ENCODE results near the gene EP400.

Gene EP400

DNA sequence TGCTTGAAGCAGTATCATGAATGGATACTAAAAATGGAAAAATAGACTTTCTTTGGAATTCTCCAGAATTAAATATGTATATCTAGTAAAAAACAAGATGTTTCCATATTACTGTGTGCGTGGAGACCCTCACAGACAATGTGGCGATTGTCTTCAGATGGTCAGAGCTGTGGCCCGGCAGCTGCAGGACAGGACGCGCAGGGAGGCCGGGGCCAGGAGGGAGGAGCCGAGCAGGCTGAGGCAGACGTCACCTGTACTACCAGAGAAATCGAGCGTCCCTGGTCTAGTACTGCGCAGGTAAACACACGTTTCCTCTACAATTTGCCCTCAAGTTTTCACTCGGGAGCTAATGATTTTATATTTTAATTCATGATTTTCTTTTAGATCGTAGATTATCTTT lies 171.5 kb downstream of the EP400 start:
- in situ Hi-C loops (cut with HindIII; ENCODE audit: low sequenced_read_pairs): no loop called here
- TF ChIP-seq, protein P1, sequence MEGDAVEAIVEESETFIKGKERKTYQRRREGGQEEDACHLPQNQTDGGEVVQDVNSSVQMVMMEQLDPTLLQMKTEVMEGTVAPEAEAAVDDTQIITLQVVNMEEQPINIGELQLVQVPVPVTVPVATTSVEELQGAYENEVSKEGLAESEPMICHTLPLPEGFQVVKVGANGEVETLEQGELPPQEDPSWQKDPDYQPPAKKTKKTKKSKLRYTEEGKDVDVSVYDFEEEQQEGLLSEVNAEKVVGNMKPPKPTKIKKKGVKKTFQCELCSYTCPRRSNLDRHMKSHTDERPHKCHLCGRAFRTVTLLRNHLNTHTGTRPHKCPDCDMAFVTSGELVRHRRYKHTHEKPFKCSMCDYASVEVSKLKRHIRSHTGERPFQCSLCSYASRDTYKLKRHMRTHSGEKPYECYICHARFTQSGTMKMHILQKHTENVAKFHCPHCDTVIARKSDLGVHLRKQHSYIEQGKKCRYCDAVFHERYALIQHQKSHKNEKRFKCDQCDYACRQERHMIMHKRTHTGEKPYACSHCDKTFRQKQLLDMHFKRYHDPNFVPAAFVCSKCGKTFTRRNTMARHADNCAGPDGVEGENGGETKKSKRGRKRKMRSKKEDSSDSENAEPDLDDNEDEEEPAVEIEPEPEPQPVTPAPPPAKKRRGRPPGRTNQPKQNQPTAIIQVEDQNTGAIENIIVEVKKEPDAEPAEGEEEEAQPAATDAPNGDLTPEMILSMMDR (IDR thresholded peaks at IDR 0.05; ENCODE audit: low read depth, low read length): no peak
- DNase-seq (ENCODE audit: low read depth, low spot score): no peak
- H3K4me3 ChIP-seq (ENCODE audit: low read depth, low read length): no peak overlapping the region

DNA sequence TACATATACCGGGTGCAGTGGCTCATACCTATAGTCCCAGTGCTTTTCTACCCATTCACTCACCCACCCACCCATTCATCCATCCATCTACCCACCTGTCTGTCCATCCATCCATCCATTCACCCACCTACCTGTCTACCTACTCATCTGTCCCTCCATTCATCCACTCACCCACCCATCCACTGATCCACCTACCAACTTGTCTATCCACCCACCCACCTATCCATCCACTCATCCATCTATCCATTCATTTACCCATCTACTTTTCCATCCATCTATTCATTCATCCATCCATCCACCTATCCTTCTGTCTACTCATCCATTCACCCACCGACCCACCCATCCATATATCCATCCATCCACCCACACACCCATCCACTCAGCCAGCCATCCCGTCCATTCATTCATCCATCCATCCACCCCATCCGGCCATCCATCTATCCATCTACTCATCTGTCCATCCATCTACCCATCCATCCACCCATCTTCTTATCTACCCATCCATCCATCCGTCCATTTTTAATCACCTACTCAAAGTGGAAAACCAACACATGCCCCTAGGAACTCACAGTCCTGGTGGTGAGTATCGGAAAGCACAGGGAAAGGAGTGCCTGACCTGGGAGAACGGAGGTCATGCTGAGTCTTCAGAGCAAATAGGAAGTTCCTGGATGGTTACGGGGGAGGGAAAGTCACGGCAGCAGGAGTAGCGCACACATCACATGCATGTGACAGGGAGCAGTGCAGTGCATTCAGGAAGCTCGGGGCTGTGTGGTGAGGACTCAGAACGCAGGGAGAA lies 174.4 kb downstream of the EP400 start:
- no peak for DNase-seq (ENCODE audit: low read depth, low spot score)
- in situ Hi-C loops (cut with HindIII; ENCODE audit: low sequenced_read_pairs): no loop called here
- TF ChIP-seq, protein P1 (IDR thresholded peaks at IDR 0.05; ENCODE audit: low read depth, low read length): no peak
- no peak overlapping the region for H3K4me3 ChIP-seq (ENCODE audit: low read depth, low read length)

DNA sequence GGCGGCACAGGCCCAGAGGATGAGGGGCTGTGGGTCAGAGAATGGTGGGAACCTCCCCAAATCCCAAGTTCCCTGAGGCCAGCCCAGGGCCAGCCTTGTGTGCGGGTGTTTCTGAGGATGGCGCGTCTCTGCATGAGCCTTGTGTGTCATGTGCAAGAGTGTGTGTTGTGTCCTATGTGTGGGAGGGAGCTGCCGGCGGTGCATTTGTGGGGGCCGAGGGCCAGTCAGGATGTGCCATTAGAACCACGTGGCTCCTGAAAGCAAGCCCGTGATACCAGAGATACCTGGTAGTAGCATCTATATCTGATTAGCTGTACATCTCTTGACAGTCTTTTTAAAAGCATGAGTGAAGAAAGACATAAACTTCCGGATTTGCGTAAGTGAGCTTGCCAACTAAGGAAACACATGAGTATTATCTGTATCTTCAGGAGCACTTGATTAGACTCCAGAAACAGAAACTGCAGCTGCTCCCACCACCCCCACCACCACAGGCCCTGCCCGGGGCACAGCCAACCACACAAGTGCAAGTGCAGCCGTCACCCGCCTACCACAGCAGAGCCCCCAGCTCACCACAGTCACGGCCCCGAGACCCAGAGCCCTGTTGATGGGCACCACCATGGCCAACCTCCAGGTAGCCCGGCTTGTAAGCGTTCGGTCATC lies 175.2 kb downstream of the EP400 start:
- no peak overlapping the region for H3K4me3 ChIP-seq (ENCODE audit: low read depth, low read length)
- in situ Hi-C loops (cut with HindIII; ENCODE audit: low sequenced_read_pairs): no loop called here
- no peak for DNase-seq (ENCODE audit: low read depth, low spot score)
- TF ChIP-seq, protein P1 (IDR thresholded peaks at IDR 0.05; ENCODE audit: low read depth, low read length): no peak

DNA sequence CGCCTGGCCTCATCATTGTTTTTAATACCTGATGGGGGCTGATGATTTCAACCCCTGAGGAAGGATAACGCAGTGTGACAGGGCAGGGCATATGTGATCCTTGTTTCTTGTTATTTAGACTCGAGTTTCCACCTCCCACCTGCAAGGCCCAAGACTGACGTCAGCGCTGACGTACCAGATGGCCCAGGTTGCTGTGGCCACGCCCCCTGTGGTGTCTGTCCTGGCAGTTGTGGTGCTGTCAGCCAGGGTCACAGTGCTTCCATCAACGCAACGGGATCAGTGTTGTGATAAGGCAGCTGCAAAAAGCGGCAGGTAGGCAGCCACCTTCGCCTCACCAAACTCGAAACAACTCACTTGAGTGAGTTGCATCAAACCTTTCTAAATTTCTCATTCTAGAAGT lies 176.0 kb downstream of the EP400 start:
- TF ChIP-seq, protein P1 (IDR thresholded peaks at IDR 0.05; ENCODE audit: low read depth, low read length): no peak
- no peak for DNase-seq (ENCODE audit: low read depth, low spot score)
- in situ Hi-C loops (cut with HindIII; ENCODE audit: low sequenced_read_pairs): no loop called here
- H3K4me3 ChIP-seq (ENCODE audit: low read depth, low read length): no peak overlapping the region

DNA sequence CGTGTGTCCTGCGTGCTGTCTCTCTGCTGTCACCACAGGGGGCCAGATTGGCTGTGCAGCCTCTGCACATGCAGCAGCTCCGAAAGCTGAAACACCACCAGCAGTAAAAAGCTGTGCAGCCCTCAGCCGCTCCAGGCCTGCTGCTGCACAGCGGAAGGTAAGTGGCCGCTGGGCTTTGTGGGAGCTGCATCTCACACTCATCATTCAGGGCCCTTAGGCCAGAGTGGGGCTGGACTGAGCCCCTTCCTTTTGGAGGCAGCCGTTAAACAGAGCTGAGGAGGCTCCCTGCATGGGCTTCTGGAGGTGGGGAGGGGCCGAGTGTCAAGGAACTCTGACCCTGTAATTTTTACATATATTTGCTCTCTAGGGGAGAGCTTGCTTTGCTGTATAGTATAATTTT lies 177.3 kb downstream of the EP400 start:
- in situ Hi-C loops (cut with HindIII; ENCODE audit: low sequenced_read_pairs): no loop called here
- TF ChIP-seq, protein P1 (IDR thresholded peaks at IDR 0.05; ENCODE audit: low read depth, low read length): no peak
- DNase-seq (ENCODE audit: low read depth, low spot score): no peak
- H3K4me3 ChIP-seq (ENCODE audit: low read depth, low read length): no peak overlapping the region

DNA sequence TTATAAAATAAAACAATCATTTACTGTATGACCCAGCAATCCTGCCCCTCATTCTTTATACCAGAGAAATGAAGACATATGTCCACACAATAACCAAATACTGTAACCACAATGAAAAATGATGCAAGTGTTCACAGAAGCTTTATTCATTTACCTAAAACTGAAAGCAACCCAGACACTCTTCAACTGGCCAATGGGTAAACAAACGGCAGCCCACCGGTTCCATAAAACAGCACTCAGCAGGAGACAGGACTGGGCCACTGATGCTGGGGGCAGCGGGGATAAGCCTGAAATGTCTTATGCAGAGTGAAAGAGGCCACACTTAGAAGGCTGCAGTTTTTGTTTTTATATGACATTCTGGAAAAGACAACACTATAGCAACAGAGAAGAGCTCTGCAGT lies 179.3 kb downstream of the EP400 start:
- H3K4me3 ChIP-seq (ENCODE audit: low read depth, low read length): no peak overlapping the region
- in situ Hi-C loops (cut with HindIII; ENCODE audit: low sequenced_read_pairs): no loop called here
- TF ChIP-seq, protein P1 (IDR thresholded peaks at IDR 0.05; ENCODE audit: low read depth, low read length): no peak

More for the DNA sequence above, 179.3 kb downstream of the EP400 start:
- DNase-seq (ENCODE audit: low read depth, low spot score): no peak
